ENCODE results near the gene OVOL3. TPM values are rescaled to one million over a fixed set of nuclear protein-coding genes. Genes with fewer than 3 reads are reported as not detected.
A peak's percentile ranks its signal among the peaks of the same experiment; 100 is the strongest.

OVOL3 gene
- total RNA-seq, 2 donors from 2014 or later: not detected

DNA sequence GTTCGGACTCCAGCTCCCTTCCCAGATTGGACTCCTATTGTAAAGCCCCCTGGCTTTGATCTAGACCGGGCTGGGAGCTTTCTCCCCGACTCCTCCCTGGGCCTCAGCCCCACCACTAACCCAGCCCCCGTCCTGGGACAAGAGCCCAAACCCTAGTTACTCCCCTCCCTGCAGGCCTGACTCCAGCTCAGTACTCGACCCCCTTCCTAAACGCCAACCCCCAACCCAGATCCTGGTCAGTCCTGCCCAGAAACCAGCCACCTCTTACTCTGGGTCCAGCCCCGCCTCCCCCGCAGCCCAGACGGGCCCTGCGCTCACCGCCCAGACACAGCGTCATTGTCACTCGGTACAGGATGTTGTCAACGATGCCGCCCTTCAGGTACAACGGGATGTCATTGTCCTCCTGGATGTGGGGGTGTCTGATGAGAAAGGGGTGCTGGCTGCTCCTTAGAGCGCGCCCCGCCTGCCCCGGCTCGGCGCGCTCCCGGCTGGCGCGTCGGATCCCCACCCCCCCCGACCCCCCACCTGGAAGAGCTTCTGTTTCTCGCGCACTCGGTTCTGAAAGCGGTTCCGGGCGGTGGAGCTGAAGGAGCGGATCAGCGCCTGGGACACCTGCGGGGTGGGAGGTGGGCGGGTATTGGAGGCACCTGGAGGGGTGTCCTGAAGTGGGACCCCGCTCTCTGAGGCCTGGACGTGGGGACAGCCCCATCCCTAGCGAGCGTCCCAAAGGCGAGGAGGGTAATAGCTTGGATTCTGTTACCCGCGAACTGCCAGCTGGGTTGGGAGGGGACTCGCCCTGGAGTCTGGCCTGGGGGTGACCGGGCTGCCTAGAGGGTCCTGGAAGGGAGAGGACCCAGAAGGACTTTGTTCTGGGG lies 40.4 kb downstream of the OVOL3 start:
- ATAC-seq (peak; percentile 22), DNase-seq (no peak)
- intact Hi-C loops (cut with DNase I, micrococcal nuclease): no loop called here

GRCh38 chr19:36152019-36152351 lies 41.0 kb downstream of the OVOL3 start:
- peak; percentile 10 for ATAC-seq
- intact Hi-C loops (cut with DNase I, micrococcal nuclease): no loop called here

DNA sequence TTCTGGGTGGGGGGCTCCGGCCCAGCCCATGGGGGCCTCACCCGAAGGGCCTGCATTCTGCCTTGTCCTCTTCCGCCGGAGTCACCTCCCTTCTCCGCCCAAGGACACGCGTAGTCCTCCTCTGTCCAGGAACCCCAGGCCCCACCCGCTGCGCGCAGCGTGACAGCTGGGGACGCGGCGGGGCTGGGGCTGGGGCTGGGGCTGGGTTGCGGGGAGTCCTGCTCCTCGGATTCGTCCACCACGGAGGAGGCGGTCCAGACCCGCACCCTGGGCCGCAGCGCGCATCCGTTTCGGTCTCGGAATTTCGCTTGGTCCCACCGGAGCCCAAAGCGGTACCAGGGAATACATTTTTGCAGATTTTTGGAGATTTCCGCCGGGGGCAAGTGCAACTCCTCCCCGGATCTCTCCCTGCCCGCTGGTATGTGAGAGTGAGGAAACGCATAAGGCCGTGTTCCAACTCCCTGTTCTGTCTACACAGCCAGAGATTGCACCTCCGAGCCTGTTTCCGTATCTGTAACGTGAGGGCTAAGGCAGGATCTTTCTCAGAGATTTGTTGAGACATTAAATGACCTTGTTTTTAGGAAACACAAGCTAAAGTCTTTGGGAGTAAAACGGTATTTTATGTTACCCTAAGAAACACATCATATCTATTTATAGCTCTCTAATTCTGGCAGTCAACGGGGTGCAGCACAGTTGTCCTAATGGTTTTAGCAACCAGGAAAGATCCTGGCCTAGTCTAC lies 41.6 kb downstream of the OVOL3 start, which contains the start of gene COX7A1:
TSS of gene COX7A1 (minus strand) at position 96 of the 740 bp plus-strand sequence. CDS start at position 56, 40 bp downstream.
- DNase-seq (no peak), ATAC-seq (peak; percentile 36)
- intact Hi-C loops (cut with DNase I, micrococcal nuclease): no loop called here

More at GRCh38 chr19:36152019-36152351, 41.0 kb downstream of the OVOL3 start:
- DNase-seq: no peak

DNA sequence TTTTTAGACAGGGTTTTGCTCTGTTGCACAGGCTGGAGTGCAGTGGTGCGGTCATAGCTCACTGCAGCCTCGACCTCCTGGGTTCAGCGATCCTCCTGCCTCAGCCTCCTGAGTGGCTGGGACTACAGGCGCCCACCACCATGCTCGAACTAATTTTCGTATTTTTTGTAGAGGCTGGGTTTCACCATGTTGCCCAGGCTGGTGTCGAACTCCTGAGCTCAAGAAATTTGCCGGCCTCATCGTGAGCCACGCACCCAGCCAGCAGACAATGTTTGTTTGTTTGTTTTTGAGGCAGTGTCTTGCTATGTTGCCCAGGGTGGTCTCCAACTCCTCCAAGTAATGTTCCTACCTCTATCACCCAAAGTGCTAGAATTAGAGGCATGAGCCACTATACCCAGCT lies 42.2 kb downstream of the OVOL3 start:
- DNase-seq: no peak
- ATAC-seq: no peak
- intact Hi-C loops (cut with DNase I, micrococcal nuclease): no loop called here

GRCh38 chr19:36160821-36161596 lies 50.1 kb downstream of the OVOL3 start:
- DNase-seq (no peak), ATAC-seq (no peak)
- intact Hi-C loops (cut with DNase I, micrococcal nuclease): no loop called here

Other genes starting within 250 kb of the OVOL3 start
- gene APLP1, start 242.6 kb upstream of the OVOL3 start, total RNA-seq: 1 to 10 TPM; 1.8 to 4.7 TPM
- 10 to 100 TPM; 10.0 to 10.1 TPM for gene NFKBID, start 210.6 kb upstream of the OVOL3 start, total RNA-seq
- 1 to 10 TPM; 1.0 to 6.1 TPM for gene HCST, start 208.6 kb upstream of the OVOL3 start, total RNA-seq
- gene TYROBP, start 202.8 kb upstream of the OVOL3 start, total RNA-seq: 10 to 100 TPM in 1 of 2 donors, 1 to 10 TPM in 1; 8.2 to 41.3 TPM
- 10 to 100 TPM; 12.5 to 14.7 TPM for gene LRFN3, start 174.8 kb upstream of the OVOL3 start, total RNA-seq
- gene SDHAF1, start 116.0 kb upstream of the OVOL3 start, total RNA-seq: 10 to 100 TPM; 19.6 to 20.0 TPM
- 1 to 10 TPM; 6.5 to 9.0 TPM for gene SYNE4, start 102.3 kb upstream of the OVOL3 start, total RNA-seq
- 10 to 100 TPM; 15.3 to 22.1 TPM for gene ALKBH6, start 96.9 kb upstream of the OVOL3 start, total RNA-seq
- gene CLIP3, start 78.3 kb upstream of the OVOL3 start, total RNA-seq: 10 to 100 TPM in 1 of 2 donors, 1 to 10 TPM in 1; 3.1 to 10.6 TPM
- gene THAP8, start 56.9 kb upstream of the OVOL3 start, total RNA-seq: 1 to 10 TPM; 3.6 to 4.5 TPM
- gene WDR62, start 56.2 kb upstream of the OVOL3 start, total RNA-seq: 1 to 10 TPM in 1 of 2 donors, under 1 TPM in 1; 0.84 to 4.5 TPM
- gene POLR2I, start 3.7 kb downstream of the OVOL3 start, total RNA-seq: 10 to 100 TPM; 39.4 to 42.7 TPM
- gene TBCB, start 4.3 kb downstream of the OVOL3 start, total RNA-seq: 100 to 1,000 TPM in 1 of 2 donors, 10 to 100 TPM in 1; 90.0 to 102 TPM
- 100 to 1,000 TPM; 757 to 814 TPM for gene CAPNS1, start 28.9 kb downstream of the OVOL3 start, total RNA-seq
- gene COX7A1, start 41.3 kb downstream of the OVOL3 start, total RNA-seq: 10 to 100 TPM in 1 of 2 donors, 1 to 10 TPM in 1; 5.5 to 21.3 TPM
- gene ZNF565, start 103.5 kb downstream of the OVOL3 start, total RNA-seq: 1 to 10 TPM; 2.8 to 3.4 TPM
- gene ZNF146, start 104.0 kb downstream of the OVOL3 start, total RNA-seq: 10 to 100 TPM; 33.9 to 40.6 TPM